Mononuclear cell (primary cell): ENCODE results near the gene SPRY4. TPM values are rescaled to one million over a fixed set of nuclear protein-coding genes. Genes with fewer than 3 reads are reported as not detected.
"Not testable (repeated sequence)": the region's sequence is repeated elsewhere in the genome, so short reads cannot be mapped to it uniquely, and the experiment has no call there.

Experiments used
- H3K27me3 ChIP-seq: 2 replicates; pipeline ENCODE4 v1.6.0; 2011; ENCODE audit warnings: low read length, control low read depth; ENCODE audit not compliant: insufficient read depth
- H3K4me1 ChIP-seq: 2 replicates; pipeline ENCODE4 v1.5.1; 2011; ENCODE audit warnings: mild to moderate bottlenecking, low read length, control low read depth; ENCODE audit not compliant: insufficient read depth
- H3K4me3 ChIP-seq: 2 replicates; pipeline ENCODE4 v1.5.1; 2011; ENCODE audit warnings: mild to moderate bottlenecking, low read length, moderate library complexity
- H3K9me3 ChIP-seq: 2 replicates; pipeline ENCODE4 v1.5.1; 2011; ENCODE audit warnings: low read depth, mild to moderate bottlenecking, control low read depth, low read length
- total RNA-seq: library from RNA; depleted of rRNA; stranded (reverse); fragments of >200 nt; gene quantifications from one replicate; pipeline ENCODE4 v1.2.3, GENCODE V29; 2012

The SPRY4 gene
- total RNA-seq, 1 donor, result not detected

- H3K4me3 ChIP-seq, result no peak overlapping the region
- H3K9me3 ChIP-seq, result no peaks in the 10 kb centered on the region
- no peaks in the 10 kb centered on the region for H3K4me1 ChIP-seq
- no peaks in the 10 kb centered on the region for H3K27me3 ChIP-seq
Measured at GRCh38 chr5:142281966-142282365, 42.9 kb downstream of the SPRY4 start.

GRCh38 chr5:142281008-142281367 is 43.8 kb downstream of the SPRY4 start:
- Histone ChIP-seq H3K27me3 (no peaks in the 10 kb centered on the region), H3K9me3 (no peaks in the 10 kb centered on the region), H3K4me3 (no peak overlapping the region), H3K4me1 (no peaks in the 10 kb centered on the region)

- Histone ChIP-seq H3K4me1 (no peaks in the 10 kb centered on the region), H3K4me3 (no peak overlapping the region), H3K9me3 (no peaks in the 10 kb centered on the region), H3K27me3 (no peaks in the 10 kb centered on the region)
Measured at GRCh38 chr5:142280066-142281007, 44.5 kb downstream of the SPRY4 start.

GRCh38 chr5:142278627-142279026 is 46.2 kb downstream of the SPRY4 start:
- H3K27me3 ChIP-seq, result no peaks in the 10 kb centered on the region
- H3K4me3 ChIP-seq, result no peak overlapping the region
- H3K4me1 ChIP-seq, result no peaks in the 10 kb centered on the region
- no peaks in the 10 kb centered on the region for H3K9me3 ChIP-seq

DNA sequence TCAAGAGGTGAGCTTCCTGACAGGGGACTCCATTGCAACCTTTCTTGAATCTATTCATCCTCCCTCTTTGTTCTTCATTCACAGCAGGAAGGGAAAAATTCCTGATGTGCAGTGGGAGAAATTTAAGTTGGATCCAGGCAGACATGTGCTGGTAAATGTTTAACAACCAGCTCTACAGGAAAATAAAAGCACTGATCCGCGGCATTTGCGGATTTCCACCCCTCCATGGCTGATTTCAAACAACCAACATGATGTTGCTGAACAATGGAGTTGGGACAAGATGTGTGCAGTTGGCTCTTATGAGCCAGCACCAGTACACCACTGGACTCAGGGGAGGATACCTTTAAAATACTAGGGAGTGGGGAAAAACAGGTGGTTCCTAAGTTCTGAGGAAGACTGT is 47.0 kb downstream of the SPRY4 start:
- H3K27me3 ChIP-seq, result no peaks in the 10 kb centered on the region
- no peaks in the 10 kb centered on the region for H3K9me3 ChIP-seq
- no peaks in the 10 kb centered on the region for H3K4me1 ChIP-seq
- no peak overlapping the region for H3K4me3 ChIP-seq

GRCh38 chr5:142276517-142276916 is 48.3 kb downstream of the SPRY4 start:
- H3K27me3 ChIP-seq, result no peaks in the 10 kb centered on the region
- H3K4me3 ChIP-seq, result no peak overlapping the region
- no peaks in the 10 kb centered on the region for H3K4me1 ChIP-seq
- no peaks in the 10 kb centered on the region for H3K9me3 ChIP-seq

GRCh38 chr5:142275496-142275895 is 49.3 kb downstream of the SPRY4 start:
- H3K9me3 ChIP-seq, result no peaks in the 10 kb centered on the region
- H3K4me1 ChIP-seq, result no peaks in the 10 kb centered on the region
- H3K27me3 ChIP-seq, result no peaks in the 10 kb centered on the region
- H3K4me3 ChIP-seq, result no peak overlapping the region

DNA sequence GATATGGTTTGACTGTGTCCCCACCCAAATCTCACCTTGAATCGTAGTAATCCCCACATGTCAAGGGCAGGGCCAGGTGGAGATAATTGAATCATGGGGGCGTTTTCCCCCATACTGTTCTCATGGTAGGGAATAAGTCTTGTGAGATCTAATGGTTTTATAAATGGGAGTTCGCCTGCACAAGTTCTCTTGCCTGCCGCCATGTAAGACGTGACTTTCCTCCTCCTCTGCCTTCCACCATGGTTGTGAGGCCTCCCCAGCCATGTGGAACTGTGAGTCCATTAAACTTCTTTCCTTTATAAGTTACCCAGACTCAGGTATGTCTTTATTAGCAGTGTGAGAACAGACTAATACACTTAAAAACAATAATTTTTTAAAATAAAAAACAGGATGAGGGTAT is 52.2 kb downstream of the SPRY4 start:
- not testable (repeated sequence) for H3K4me3 ChIP-seq, H3K4me1 ChIP-seq, H3K27me3 ChIP-seq, H3K9me3 ChIP-seq

DNA sequence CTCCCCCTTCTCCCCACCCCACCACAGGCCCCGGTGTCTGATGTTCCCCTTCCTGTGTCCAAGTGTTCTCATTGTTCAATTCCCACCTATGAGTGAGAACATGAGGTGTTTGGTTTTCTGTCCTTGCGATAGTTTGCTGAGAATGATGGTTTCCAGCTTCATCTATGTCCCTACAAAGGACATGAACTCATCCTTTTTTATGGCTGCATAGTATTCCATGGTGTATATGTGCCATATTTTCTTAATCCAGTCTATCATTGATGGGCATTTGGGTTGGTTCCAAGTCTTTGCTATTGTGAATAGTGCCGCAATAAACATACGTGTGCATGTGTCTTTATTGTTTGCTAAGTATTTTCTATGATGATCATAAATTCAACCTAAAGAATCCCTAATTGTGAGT is 60.7 kb downstream of the SPRY4 start:
- not testable (repeated sequence) for H3K9me3 ChIP-seq, H3K4me3 ChIP-seq, H3K27me3 ChIP-seq, H3K4me1 ChIP-seq

- H3K27me3 ChIP-seq, result no peaks in the 10 kb centered on the region
- H3K4me1 ChIP-seq, result no peaks in the 10 kb centered on the region
- H3K4me3 ChIP-seq, result no peak overlapping the region
- H3K9me3 ChIP-seq, result no peaks in the 10 kb centered on the region
Measured at GRCh38 chr5:142263346-142263745, 61.5 kb downstream of the SPRY4 start.

DNA sequence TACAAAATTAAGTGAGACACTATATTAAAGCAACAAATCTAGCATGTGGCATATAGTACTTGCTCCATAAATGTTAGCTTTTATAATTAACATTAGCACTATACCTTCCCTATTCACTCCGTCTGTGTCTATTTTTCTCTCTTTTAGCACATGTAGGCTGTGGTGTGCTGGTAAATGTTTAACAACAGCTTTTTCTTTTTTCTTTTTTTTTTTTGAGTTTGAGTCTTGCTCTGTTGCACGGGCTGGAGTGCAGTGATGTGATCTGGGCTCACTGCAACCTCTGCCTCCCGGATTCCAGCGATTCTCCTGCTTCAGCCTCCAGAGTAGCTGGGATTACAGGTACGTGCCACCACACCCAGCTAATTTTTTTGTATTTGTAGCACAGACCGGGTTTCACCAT is 62.1 kb downstream of the SPRY4 start:
- no peak overlapping the region for H3K4me3 ChIP-seq

More for the DNA sequence above, 62.1 kb downstream of the SPRY4 start:
- no peaks in the 10 kb centered on the region for H3K4me1 ChIP-seq
- H3K9me3 ChIP-seq, result no peaks in the 10 kb centered on the region
- no peaks in the 10 kb centered on the region for H3K27me3 ChIP-seq

Other genes with a start within 250 kb of the SPRY4 start
- 195 TPM for gene NDFIP1, start 216.2 kb downstream of the SPRY4 start, total RNA-seq